ENCODE results near the gene MRTFB. TPM values are rescaled to one million over a fixed set of nuclear protein-coding genes. Genes with fewer than 3 reads are reported as not detected.

The MRTFB gene
- total and polyA plus RNA-seq, 9 donors = 7.2 to 45.6 (median 36.6) TPM

DNA sequence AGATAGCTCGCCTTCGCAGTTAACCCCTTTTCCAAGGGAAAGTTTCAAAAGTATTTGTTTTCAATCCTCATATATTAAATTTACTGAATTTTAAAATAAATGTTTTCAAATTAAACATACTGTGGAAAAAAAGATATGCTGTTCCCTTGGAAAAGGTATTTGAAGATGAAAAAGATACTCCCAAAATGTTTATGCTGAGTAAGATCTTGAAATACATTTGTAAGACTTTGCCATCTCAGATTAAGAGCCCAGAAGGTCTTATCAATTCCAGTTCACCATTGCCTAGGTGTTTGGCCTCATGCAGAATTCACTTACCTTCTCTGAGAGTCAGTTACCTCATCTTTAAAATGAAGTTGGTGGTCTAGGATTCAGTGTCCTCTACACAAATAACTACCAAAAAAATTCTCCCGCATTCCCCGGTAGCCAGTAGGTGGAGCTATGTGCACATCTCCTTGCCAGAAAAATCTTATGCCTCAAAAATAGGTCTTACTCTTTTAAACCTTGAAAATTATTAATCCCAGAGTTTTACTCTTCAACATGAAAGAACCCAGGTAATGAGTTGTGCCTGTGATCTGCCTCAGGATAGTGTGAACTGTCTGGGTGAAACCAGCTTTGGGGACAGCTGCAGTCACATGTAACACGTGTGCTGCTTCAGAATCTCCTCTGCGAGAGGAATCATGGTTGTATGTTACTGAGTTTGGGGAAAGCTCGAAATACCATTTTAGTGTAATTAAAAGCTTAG, 178.3 kb downstream of the MRTFB start:
- Histone ChIP-seq H3K9me3 (no peaks in the 10 kb centered on the region), H3K4me1 (ENCODE audit: insufficient read depth) (no peaks in the 10 kb centered on the region), H3K27me3 (no peaks in the 10 kb centered on the region), H3K27ac (no peak overlapping the region), H3K4me3 (no peak overlapping the region), H3K36me3 (no peaks in the 10 kb centered on the region)
- intact Hi-C loops (cut with DNase I) = loop anchor here in 3 of 4 donors (2.0 to 10.0 kb wide), 5 partner anchors 278 to 353 kb away; partner anchors contain the start of gene ERCC4 (in 1 of the 3)
- peak; percentile 25 to 65 (median 35) for DNase-seq
- TF ChIP-seq, protein P1, sequence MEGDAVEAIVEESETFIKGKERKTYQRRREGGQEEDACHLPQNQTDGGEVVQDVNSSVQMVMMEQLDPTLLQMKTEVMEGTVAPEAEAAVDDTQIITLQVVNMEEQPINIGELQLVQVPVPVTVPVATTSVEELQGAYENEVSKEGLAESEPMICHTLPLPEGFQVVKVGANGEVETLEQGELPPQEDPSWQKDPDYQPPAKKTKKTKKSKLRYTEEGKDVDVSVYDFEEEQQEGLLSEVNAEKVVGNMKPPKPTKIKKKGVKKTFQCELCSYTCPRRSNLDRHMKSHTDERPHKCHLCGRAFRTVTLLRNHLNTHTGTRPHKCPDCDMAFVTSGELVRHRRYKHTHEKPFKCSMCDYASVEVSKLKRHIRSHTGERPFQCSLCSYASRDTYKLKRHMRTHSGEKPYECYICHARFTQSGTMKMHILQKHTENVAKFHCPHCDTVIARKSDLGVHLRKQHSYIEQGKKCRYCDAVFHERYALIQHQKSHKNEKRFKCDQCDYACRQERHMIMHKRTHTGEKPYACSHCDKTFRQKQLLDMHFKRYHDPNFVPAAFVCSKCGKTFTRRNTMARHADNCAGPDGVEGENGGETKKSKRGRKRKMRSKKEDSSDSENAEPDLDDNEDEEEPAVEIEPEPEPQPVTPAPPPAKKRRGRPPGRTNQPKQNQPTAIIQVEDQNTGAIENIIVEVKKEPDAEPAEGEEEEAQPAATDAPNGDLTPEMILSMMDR (IDR thresholded peaks at IDR 0.05) = peak; percentile 50 to 62 (median 56)
- TF ChIP-seq POLR2A (IDR thresholded peaks at IDR 0.05) = no peak
- WGBS, 3 donors = 60 to 67% (median 64%) methylated on average over 7 of the region's 7 CpGs

DNA sequence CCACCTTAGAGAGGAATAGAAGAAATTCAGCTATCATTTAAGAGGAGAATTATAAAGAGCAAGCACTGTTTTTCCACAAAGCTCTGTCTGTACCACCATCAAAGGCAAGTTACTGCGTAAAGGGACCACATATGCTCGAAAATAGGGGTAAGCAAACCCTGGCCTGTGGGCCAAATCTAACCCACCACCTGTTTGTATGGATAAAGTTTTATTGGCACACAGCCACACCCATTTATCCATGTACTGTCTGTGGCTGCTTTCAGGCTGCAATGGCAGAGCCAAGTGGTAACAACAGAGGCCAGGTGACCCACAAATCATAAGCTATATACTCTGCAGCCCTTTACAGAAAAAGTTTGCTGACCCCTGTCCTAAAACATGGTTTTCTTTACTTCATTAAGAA, 180.3 kb downstream of the MRTFB start:
- no peak overlapping the region for H3K27ac ChIP-seq
- no peaks in the 10 kb centered on the region for H3K4me1 ChIP-seq (ENCODE audit: insufficient read depth)
- 91 to 100% (median 95%) methylated on average over 2 of the region's 2 CpGs for WGBS, 3 donors
- no peak for TF ChIP-seq POLR2A (IDR thresholded peaks at IDR 0.05)
- TF ChIP-seq EP300 (IDR thresholded peaks at IDR 0.05) = no peak
- TF ChIP-seq, protein P1 (IDR thresholded peaks at IDR 0.05) = no peak
- H3K36me3 ChIP-seq = no peaks in the 10 kb centered on the region
- no peak overlapping the region for H3K4me3 ChIP-seq
- intact Hi-C loops (cut with DNase I) = loop anchor here in 1 of 4 donors (10.0 kb wide), 1 partner anchor 283 kb away; no protein-coding TSS in a partner anchor
- H3K27me3 ChIP-seq = no peaks in the 10 kb centered on the region
- H3K9me3 ChIP-seq = no peaks in the 10 kb centered on the region
- DNase-seq = no peak

DNA sequence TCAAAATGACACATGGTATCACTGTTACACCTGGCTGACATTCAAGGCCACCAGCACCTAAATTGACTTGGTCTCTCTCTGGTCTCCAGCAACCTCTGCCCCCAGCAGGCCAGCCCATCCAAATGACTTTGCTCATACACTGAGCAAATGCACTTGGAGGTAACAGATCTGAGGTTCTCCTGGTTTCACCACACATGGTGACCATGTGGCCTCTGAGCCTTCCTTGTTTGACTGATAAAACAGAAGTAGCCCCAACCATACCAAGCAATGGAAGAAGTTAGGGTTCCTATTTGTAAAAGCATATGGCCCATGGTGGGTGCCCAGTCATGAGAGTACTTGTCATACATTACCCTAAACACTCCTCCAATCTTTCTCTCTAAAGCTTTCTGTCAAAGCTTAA, 181.7 kb downstream of the MRTFB start:
- intact Hi-C loops (cut with DNase I) = loop anchor here in 1 of 4 donors (10.0 kb wide), 1 partner anchor 282 kb away; no protein-coding TSS in a partner anchor
- Histone ChIP-seq H3K27me3 (no peaks in the 10 kb centered on the region), H3K4me1 (ENCODE audit: insufficient read depth) (no peaks in the 10 kb centered on the region), H3K4me3 (no peak overlapping the region), H3K36me3 (no peaks in the 10 kb centered on the region), H3K9me3 (no peaks in the 10 kb centered on the region), H3K27ac (no peak overlapping the region)
- no peak for DNase-seq
- TF ChIP-seq, protein P1 (IDR thresholded peaks at IDR 0.05) = no peak
- TF ChIP-seq EP300 (IDR thresholded peaks at IDR 0.05) (no peak), POLR2A (IDR thresholded peaks at IDR 0.05) (no peak)

DNA sequence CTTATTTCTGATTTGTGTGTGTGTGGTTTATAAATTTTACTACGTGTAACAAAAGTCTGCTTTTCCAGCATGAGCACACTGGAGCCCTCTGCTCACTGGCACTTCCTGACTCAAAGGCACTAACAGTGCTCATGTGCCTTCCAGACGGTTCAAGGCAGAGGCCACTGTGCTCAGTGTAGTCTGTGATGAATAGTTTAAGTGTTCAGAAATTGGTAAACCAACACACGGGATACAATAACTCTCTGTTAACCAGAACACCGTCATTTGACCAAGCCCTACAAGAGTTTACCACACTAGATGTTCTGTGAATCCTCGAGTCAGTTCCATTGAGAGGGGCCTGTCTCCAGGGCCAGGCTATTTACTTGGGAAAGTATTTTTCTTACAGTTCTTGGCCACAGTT, 191.9 kb downstream of the MRTFB start:
- no peak overlapping the region for H3K4me3 ChIP-seq
- no peak overlapping the region for H3K27ac ChIP-seq
- no peaks in the 10 kb centered on the region for H3K36me3 ChIP-seq
- 81 to 90% (median 86%) methylated on average over 5 of the region's 5 CpGs for WGBS, 3 donors
- no peaks in the 10 kb centered on the region for H3K9me3 ChIP-seq
- intact Hi-C loops (cut with DNase I) = no loop called here
- no peaks in the 10 kb centered on the region for H3K4me1 ChIP-seq (ENCODE audit: insufficient read depth)
- no peaks in the 10 kb centered on the region for H3K27me3 ChIP-seq
- no peak for DNase-seq
- no peak for TF ChIP-seq EP300 (IDR thresholded peaks at IDR 0.05)
- no peak for TF ChIP-seq POLR2A (IDR thresholded peaks at IDR 0.05)
- TF ChIP-seq, protein P1 (IDR thresholded peaks at IDR 0.05) = no peak
